Glutamatergic neuron (in vitro differentiated cells): ENCODE data around the gene SEPTIN6. TPM values are rescaled to one million over a fixed set of nuclear protein-coding genes. Genes with fewer than 3 reads are reported as not detected.
A peak's percentile ranks its signal among the peaks of the same experiment; 100 is the strongest.

Source experiments
- DNase-seq: peaks from one replicate; pipeline ENCODE4 v3.0.0; 2022
- H3K27ac Mint-ChIP-seq: one replicate; pipeline ENCODE4 v1.8.0; 2020; ENCODE audit warnings: mild to moderate bottlenecking, mixed read lengths, inconsistent platforms; ENCODE audit not compliant: unreplicated experiment
- H3K27me3 Mint-ChIP-seq: one replicate; pipeline ENCODE4 v1.8.0; 2020; ENCODE audit warnings: mild to moderate bottlenecking, moderate library complexity, mixed read lengths, inconsistent platforms; ENCODE audit not compliant: unreplicated experiment
- H3K36me3 Mint-ChIP-seq: one replicate; pipeline ENCODE4 v1.8.0; 2020; ENCODE audit warnings: mild to moderate bottlenecking, mixed read lengths, inconsistent platforms; ENCODE audit not compliant: unreplicated experiment
- H3K4me1 Mint-ChIP-seq: one replicate; pipeline ENCODE4 v1.8.0; 2020; ENCODE audit warnings: mild to moderate bottlenecking, low read depth, mixed read lengths, inconsistent platforms; ENCODE audit not compliant: unreplicated experiment
- H3K4me3 Mint-ChIP-seq: one replicate; pipeline ENCODE4 v1.8.0; 2020; ENCODE audit warnings: mild to moderate bottlenecking, mixed read lengths, inconsistent platforms; ENCODE audit not compliant: unreplicated experiment
- H3K9me3 Mint-ChIP-seq: one replicate; pipeline ENCODE4 v1.8.0; 2020; ENCODE audit warnings: mild to moderate bottlenecking, moderate library complexity, mixed read lengths, inconsistent platforms; ENCODE audit not compliant: unreplicated experiment
- long read RNA-seq: library from polyadenylated mRNA; unstranded; transcript quantifications from one replicate; pipeline ENCODE4 v2.0.0, GENCODE V29; 2020; ENCODE audit not compliant: unreplicated experiment
- total RNA-seq: library from RNA; stranded (reverse); fragmentation: NEBNext Ultra II Directional; extraction: Animal tissue kit (Norgen Biotek cat#: 25700); gene quantifications from one replicate; pipeline ENCODE4 v1.2.1, GENCODE V29; 2021; ENCODE audit not compliant: unreplicated experiment
- TF ChIP-seq, protein P1 (sequence below): fragments of 200-600 bp; sonication (generic); IDR thresholded peaks from one replicate; pipeline ENCODE4 v1.5.0; 2021; ENCODE audit not compliant: partially characterized antibody, unreplicated experiment

The SEPTIN6 gene
- total RNA-seq = 243 TPM
- long read RNA-seq, full-length matches to known transcripts = 236 of 313 reads
- long read RNA-seq, partial matches to known transcripts = 49 of 313 reads
- long read RNA-seq, other reads (novel, unspliced or antisense) = 28 of 313 reads

DNA sequence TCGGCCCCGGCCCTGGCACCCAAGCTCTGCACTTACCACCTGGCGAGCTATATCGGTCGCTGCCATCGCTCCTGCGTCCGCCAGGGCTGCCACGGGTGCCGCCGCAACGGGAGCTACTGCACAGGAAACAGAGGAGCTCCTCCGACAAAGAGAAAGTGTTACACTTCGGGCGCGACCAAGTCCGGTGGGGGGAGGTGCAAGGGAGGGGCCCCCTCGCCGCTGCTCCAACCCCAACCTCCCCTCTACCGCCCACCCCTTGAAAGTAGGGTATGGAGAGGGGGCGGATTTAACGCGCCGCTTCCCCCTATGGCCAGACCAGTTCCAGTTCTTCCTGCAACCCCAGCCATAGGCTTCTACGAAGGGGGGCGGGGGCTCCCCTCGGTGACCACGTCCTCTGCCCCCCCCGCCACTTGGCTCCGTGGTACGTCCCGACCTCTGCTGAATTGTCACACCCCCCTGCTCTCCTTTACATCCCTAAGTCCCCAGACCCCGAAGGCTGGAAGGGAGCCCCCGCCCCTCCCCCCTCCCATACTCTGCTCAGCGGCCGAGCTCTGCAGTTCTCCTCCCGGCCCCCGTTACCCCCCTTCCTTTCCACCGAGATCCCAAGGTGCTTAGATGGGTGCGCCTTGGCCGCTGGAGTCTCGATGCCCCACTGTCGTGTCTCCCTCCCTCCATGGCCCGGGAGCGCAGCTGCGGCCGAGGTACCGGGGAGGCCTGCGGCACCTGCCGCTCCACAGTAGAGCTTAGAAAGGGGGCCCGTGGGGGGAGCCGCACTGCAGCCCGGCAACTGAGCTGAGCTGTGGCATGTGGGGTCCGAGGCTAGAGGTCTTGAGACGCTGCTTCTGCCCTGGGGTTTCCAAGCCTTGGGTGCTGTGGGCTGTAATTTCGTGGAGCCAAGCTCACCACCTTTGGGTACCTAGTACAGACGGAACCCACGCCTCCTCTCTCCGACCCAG is at the start of gene SEPTIN6:
SEPTIN6 (minus strand) TSS at position 129 of the 956 bp plus-strand sequence; CDS start at position 66, 63 bp downstream.
- H3K4me1 Mint-ChIP-seq = peaks cover 9% of the 10 kb centered on the region
- no peaks in the 10 kb centered on the region for H3K36me3 Mint-ChIP-seq
- peak; percentile 87 for DNase-seq
- TF ChIP-seq, protein P1, sequence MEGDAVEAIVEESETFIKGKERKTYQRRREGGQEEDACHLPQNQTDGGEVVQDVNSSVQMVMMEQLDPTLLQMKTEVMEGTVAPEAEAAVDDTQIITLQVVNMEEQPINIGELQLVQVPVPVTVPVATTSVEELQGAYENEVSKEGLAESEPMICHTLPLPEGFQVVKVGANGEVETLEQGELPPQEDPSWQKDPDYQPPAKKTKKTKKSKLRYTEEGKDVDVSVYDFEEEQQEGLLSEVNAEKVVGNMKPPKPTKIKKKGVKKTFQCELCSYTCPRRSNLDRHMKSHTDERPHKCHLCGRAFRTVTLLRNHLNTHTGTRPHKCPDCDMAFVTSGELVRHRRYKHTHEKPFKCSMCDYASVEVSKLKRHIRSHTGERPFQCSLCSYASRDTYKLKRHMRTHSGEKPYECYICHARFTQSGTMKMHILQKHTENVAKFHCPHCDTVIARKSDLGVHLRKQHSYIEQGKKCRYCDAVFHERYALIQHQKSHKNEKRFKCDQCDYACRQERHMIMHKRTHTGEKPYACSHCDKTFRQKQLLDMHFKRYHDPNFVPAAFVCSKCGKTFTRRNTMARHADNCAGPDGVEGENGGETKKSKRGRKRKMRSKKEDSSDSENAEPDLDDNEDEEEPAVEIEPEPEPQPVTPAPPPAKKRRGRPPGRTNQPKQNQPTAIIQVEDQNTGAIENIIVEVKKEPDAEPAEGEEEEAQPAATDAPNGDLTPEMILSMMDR = no peak
- peaks cover 5% of the 10 kb centered on the region for H3K27me3 Mint-ChIP-seq
- H3K9me3 Mint-ChIP-seq = peaks cover 6% of the 10 kb centered on the region
- H3K27ac Mint-ChIP-seq = peak within 1 kb of the TSS; percentile 97
- H3K4me3 Mint-ChIP-seq = peak within 1 kb of the TSS; percentile 97

DNA sequence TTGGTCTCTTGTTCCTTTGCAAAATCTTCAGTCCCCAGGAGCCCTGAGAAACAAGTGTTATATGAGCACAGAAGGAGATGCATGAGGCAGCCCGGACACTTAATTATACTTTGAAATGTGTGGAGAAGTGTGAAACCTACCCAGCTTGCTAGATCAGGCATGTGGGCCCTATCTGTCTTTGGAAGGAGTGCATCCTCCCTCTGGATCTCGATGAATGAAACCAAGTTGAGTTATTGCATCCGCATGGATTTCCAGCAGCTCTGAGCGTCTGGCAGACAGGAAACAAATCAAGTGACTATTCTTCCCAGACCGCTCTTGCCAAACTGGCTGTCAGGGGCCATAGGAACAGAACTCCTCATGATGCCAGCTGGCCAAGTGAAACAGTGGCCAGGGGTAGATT is 45.8 kb upstream of the SEPTIN6 start:
- Mint-ChIP-seq H3K4me3 (no peak overlapping the region), H3K36me3 (no peaks in the 10 kb centered on the region), H3K27ac (no peak overlapping the region), H3K27me3 (peaks cover 2% of the 10 kb centered on the region), H3K9me3 (no peaks in the 10 kb centered on the region), H3K4me1 (peaks cover 2% of the 10 kb centered on the region)
- TF ChIP-seq, protein P1 = no peak
- no peak for DNase-seq

DNA sequence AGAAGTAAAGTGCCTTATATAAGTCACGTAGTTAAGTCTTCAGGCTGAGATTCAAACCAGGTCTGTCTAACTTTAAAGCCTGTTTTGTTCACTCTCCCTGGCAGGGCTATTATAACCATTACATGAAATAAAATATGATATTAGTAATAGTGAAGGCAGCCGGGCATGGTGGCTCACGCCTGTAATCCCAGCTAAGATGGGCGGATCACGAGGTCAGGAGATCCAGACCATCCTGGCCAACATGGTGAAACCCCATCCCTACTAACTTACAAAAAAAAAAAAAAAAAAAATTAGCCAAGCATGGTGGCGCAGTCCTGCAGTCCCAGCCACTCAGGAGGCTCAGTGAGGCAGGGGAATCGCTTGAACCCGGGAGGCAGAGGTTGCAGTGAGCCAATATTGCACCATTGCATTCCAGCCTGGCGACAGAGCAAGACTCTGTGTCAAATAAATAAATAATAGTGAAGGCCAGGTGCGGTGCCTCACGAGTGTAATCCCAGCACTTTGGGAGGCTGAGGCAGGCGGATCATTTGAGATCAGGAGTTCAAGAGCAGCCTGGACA is 43.3 kb upstream of the SEPTIN6 start:
- Mint-ChIP-seq H3K4me3 (no peak overlapping the region), H3K27ac (no peak overlapping the region), H3K9me3 (no peaks in the 10 kb centered on the region), H3K27me3 (peaks cover 2% of the 10 kb centered on the region), H3K4me1 (peaks cover 2% of the 10 kb centered on the region), H3K36me3 (no peaks in the 10 kb centered on the region)
- DNase-seq = no peak
- TF ChIP-seq, protein P1 = no peak

DNA sequence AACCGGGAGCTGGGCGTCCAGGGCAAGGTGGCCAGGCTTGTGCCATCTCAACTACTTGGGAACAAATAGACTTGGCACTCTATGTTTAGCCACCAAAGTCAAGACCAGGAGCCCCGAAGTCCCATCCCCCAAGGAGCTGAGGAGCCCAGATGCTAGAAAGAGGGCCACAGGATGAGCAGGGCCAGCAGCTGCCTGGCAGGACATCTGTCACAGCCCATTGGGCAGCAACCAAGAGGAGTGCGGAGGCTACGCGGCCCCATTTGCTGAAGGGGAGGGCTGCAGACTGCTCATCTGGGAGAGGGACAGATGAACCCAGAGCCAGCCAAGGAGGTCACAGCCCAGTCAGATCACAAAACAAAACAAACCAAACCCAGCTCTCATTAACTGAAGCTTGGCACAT is 42.5 kb upstream of the SEPTIN6 start:
- H3K27ac Mint-ChIP-seq = peak overlapping the region; percentile 84
- TF ChIP-seq, protein P1 = no peak
- peak; percentile 18 for DNase-seq
- H3K4me3 Mint-ChIP-seq = no peak overlapping the region
- no peaks in the 10 kb centered on the region for H3K9me3 Mint-ChIP-seq
- H3K4me1 Mint-ChIP-seq = peaks cover 2% of the 10 kb centered on the region
- peaks cover 2% of the 10 kb centered on the region for H3K27me3 Mint-ChIP-seq
- H3K36me3 Mint-ChIP-seq = no peaks in the 10 kb centered on the region
